ENCODE data around the gene DPP8. TPM values are rescaled to one million over a fixed set of nuclear protein-coding genes. Genes with fewer than 3 reads are reported as not detected.
"Not testable (repeated sequence)": the region's sequence is repeated elsewhere in the genome, so short reads cannot be mapped to it uniquely, and the experiment has no call there.

DPP8 gene
- polyA plus RNA-seq, 2 of the 4 experiments (the other 2 are of a cell fraction) = 24.4 to 41.8 TPM

- no peak for TF ChIP-seq ATOH8 (CRISPR knock-in tag; IDR thresholded peaks at IDR 0.05; ENCODE audit: low read depth)
- no peak for FAIRE-seq
- no peak for DNase-seq (ENCODE audit: low read depth in 1 of 2, low spot score in 1 of 2)
- ChIA-PET POLR2A (interaction anchor here (1.1 kb wide), 1 partner anchor 117 kb away, joined by 5 read pairs; no protein-coding TSS in a partner anchor), CTCF (interaction anchor here (0.5 to 28.3 kb wide), 37 partner anchors 10 to 1058 kb away, joined by 3 to 772 read pairs (median 5); partner anchors contain the start of genes HACD3, IGDCC3, IGDCC4 and PARP16)
- no peak; a peak in 1 of 6 replicates for ATAC-seq
- no peaks in the 10 kb centered on the region for H3K9me3 ChIP-seq
- no peak overlapping the region for H3K27ac ChIP-seq
- H3K4me2 ChIP-seq = no peak overlapping the region
- 63% methylated on average over 2 of the region's 2 CpGs for WGBS (ENCODE audit: missing lambda C conversion rate)
- H3K4me1 ChIP-seq = peaks cover 5% of the 10 kb centered on the region
- no peak overlapping the region for H3K4me3 ChIP-seq
Observed at GRCh38 chr15:65399997-65400396, 117.5 kb downstream of the DPP8 start.

DNA sequence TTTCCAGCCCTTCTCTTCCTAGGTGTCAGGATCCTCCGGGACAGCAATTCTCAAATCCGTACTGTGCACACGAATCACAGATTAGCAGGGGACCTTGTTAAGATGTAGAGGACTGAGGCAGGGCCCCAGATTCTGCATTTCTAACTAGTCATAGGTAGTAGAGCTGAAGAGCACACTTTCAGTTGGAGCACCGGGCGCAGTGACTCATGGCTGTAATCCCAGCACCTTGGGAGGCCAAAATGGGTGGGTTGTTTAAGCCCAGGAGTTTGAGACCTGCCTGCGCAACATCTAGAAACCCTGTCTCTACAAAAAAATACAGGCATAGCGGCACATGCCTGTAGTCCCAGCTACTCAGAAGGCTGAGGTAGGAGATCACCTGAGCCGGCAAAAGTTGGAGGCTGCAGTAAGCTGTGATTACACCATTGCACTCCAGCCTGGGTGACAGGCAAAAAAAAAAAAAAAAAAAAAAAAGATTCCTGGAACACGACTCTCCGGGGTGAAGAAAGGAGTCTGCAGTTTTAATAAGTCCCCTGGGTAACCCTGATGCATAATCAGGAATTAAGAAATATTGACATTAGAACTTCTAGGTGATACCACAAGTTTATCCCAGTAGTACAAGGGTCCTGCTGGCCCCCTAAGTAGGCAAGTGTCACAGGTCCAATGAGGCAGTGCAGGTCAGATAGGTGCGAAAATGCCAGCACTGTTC lies 118.3 kb downstream of the DPP8 start:
- peaks cover 5% of the 10 kb centered on the region for H3K4me1 ChIP-seq
- 65% methylated on average over 11 of the region's 11 CpGs for WGBS (ENCODE audit: missing lambda C conversion rate)
- no peaks in the 10 kb centered on the region for H3K9me3 ChIP-seq
- no peak for ATAC-seq
- CTCF ChIA-PET = interaction anchor here (1.1 to 28.3 kb wide), 11 partner anchors 10 to 180 kb away, joined by 3 to 772 read pairs (median 27); partner anchors contain the start of genes IGDCC3 and IGDCC4
- TF ChIP-seq BHLHE40 (IDR thresholded peaks at IDR 0.05; ENCODE audit: low read depth, low read length) (no peak), FOSL2 (IDR thresholded peaks at IDR 0.05) (no peak), FOSL2 (CRISPR knock-in tag; IDR thresholded peaks at IDR 0.05) (0 out of 2 replicates have a peak, but pooled peaks have one; percentile 5)
- POLR2A ChIA-PET = no interaction called here
- no peak for FAIRE-seq
- DNase-seq (ENCODE audit: low read depth in 1 of 2, low spot score in 1 of 2) = no peak
- H3K4me3 ChIP-seq = no peak overlapping the region
- no peak overlapping the region for H3K4me2 ChIP-seq
- H3K27ac ChIP-seq = no peak overlapping the region

- FAIRE-seq; ATAC-seq; DNase-seq (ENCODE audit: low read depth in 1 of 2, low spot score in 1 of 2); H3K4me1 ChIP-seq; H3K4me2 ChIP-seq; POLR2A ChIA-PET; H3K9me3 ChIP-seq; H3K27ac ChIP-seq; H3K4me3 ChIP-seq: not testable (repeated sequence)
- 92% methylated on average over 16 of the region's 16 CpGs for WGBS (ENCODE audit: missing lambda C conversion rate)
- CTCF ChIA-PET = interaction anchor here (2.2 to 28.3 kb wide), 5 partner anchors 19 to 80 kb away, joined by 5 to 772 read pairs (median 228); partner anchors contain the start of genes IGDCC3 and IGDCC4
Observed at GRCh38 chr15:65398486-65398885, 119.0 kb downstream of the DPP8 start.

DNA sequence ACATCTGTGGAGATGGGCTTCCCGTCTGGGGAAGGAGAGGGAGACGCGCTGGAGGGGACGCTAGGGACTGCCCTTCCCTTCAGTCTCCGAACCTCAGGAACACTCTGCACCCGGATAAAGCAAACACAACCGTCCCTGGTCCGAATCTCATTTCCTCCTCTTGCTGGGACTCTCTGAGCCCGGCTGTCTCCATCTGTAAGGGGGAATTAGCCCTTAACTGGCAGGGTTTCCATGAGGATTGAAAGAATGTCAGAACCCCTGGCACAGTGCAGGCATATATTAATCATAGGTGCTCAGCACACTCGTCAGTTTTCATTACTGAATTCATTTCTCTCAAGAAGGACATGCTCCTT lies 120.5 kb downstream of the DPP8 start:
- no peak for DNase-seq (ENCODE audit: low read depth in 1 of 2, low spot score in 1 of 2)
- POLR2A ChIA-PET = no interaction called here
- H3K27ac ChIP-seq = no peak overlapping the region
- H3K4me1 ChIP-seq = peaks cover 5% of the 10 kb centered on the region
- no peak for ATAC-seq
- H3K4me3 ChIP-seq = no peak overlapping the region
- CTCF ChIA-PET = interaction anchor here (1.2 to 28.3 kb wide), 4 partner anchors 21 to 78 kb away, joined by 4 to 772 read pairs (median 242); partner anchors contain the start of genes IGDCC3 and IGDCC4
- TF ChIP-seq FOSB (CRISPR knock-in tag; IDR thresholded peaks at IDR 0.05) (no peak), HES2 (IDR thresholded peaks at IDR 0.05) (no peak), ZSCAN20 (CRISPR knock-in tag; IDR thresholded peaks at IDR 0.05) (no peak), RARB (CRISPR knock-in tag; IDR thresholded peaks at IDR 0.05) (no peak), PBX3 (IDR thresholded peaks at IDR 0.05) (no peak), TP53 (CRISPR knock-in tag; IDR thresholded peaks at IDR 0.05) (no peak), HEYL (CRISPR knock-in tag; IDR thresholded peaks at IDR 0.05) (no peak), MAFK (IDR thresholded peaks at IDR 0.05; ENCODE audit: partially characterized antibody) (no peak), ELK1 (IDR thresholded peaks at IDR 0.05; ENCODE audit: low read depth, low read length) (no peak), FOXS1 (CRISPR knock-in tag; IDR thresholded peaks at IDR 0.05) (no peak), KDM1A (IDR thresholded peaks at IDR 0.05; ENCODE audit: low read depth) (no peak), NFE2L2 (conservative IDR thresholded peaks at IDR 0.05; ENCODE audit: low read length) (no peak)
- TF ChIP-seq, protein P1, sequence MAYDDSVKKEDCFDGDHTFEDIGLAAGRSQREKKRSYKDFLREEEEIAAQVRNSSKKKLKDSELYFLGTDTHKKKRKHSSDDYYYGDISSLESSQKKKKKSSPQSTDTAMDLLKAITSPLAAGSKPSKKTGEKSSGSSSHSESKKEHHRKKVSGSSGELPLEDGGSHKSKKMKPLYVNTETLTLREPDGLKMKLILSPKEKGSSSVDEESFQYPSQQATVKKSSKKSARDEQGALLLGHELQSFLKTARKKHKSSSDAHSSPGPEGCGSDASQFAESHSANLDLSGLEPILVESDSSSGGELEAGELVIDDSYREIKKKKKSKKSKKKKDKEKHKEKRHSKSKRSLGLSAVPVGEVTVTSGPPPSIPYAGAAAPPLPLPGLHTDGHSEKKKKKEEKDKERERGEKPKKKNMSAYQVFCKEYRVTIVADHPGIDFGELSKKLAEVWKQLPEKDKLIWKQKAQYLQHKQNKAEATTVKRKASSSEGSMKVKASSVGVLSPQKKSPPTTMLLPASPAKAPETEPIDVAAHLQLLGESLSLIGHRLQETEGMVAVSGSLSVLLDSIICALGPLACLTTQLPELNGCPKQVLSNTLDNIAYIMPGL (CRISPR knock-in tag; IDR thresholded peaks at IDR 0.05; ENCODE audit: borderline replicate concordance) = no peak
- 75% methylated on average over 10 of the region's 10 CpGs for WGBS (ENCODE audit: missing lambda C conversion rate)
- H3K4me2 ChIP-seq = no peak overlapping the region
- no peaks in the 10 kb centered on the region for H3K9me3 ChIP-seq
- no peak for FAIRE-seq

All from A549 (cell line).